Astrocyte (in vitro differentiated cells and primary cell): ENCODE data around the gene PTPN9.

Experiments
- EZH2 ChIP-seq: IDR thresholded peaks from 2 replicates; pipeline ENCODE4 v1.6.1; 2012; ENCODE audit warnings: mild to moderate bottlenecking, low read length, inconsistent platforms; ENCODE audit not compliant: insufficient read depth
- TF ChIP-seq, protein P1 (sequence below): IDR thresholded peaks from 2 replicates; pipeline ENCODE4 v1.5.1; 2011; ENCODE audit warnings: low read depth, mild to moderate bottlenecking, inconsistent platforms, low read length, moderate library complexity; ENCODE audit not compliant: insufficient read depth

DNA sequence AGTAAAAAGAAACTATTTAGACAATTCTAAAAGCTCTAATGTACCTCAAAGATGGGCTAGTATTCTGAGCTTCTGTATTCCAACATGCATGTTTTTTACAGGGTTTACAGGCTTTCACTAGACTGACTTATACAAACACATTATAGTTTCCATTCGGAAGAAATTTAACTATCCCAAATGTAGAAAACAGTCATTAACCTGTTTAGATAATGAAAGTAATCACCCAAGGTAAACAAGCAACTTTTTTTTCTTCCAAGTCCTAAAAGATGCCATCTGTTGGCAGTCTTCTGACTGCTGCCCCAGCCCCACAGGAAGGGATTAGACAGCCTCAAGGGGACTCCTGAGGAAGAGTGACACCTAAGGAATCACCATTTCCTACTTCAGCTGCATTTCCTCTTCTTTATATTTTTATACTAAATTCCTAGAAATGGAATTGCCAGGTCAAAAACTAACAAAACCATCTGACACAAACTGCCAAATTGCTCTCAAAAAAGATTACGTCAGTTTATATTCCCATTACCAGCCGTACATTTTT is 153.1 kb downstream of the PTPN9 start:
- TF ChIP-seq, protein P1, sequence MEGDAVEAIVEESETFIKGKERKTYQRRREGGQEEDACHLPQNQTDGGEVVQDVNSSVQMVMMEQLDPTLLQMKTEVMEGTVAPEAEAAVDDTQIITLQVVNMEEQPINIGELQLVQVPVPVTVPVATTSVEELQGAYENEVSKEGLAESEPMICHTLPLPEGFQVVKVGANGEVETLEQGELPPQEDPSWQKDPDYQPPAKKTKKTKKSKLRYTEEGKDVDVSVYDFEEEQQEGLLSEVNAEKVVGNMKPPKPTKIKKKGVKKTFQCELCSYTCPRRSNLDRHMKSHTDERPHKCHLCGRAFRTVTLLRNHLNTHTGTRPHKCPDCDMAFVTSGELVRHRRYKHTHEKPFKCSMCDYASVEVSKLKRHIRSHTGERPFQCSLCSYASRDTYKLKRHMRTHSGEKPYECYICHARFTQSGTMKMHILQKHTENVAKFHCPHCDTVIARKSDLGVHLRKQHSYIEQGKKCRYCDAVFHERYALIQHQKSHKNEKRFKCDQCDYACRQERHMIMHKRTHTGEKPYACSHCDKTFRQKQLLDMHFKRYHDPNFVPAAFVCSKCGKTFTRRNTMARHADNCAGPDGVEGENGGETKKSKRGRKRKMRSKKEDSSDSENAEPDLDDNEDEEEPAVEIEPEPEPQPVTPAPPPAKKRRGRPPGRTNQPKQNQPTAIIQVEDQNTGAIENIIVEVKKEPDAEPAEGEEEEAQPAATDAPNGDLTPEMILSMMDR, result no peak
- no peak for TF ChIP-seq EZH2
